ENCODE data around the gene APEH. TPM values are rescaled to one million over a fixed set of nuclear protein-coding genes. Genes with fewer than 3 reads are reported as not detected.

APEH gene
- polyA plus RNA-seq, 1 donor from 2014 or later = 98.4 TPM

GRCh38 chr3:49716169-49716568 lies 42.0 kb downstream of the APEH start:
- H2AFZ ChIP-seq (ENCODE audit: low read depth, low read length) = no peak overlapping the region
- H3K9me3 ChIP-seq (ENCODE audit: low read length) = no peaks in the 10 kb centered on the region
- no peaks in the 10 kb centered on the region for H4K20me1 ChIP-seq (ENCODE audit: insufficient read depth)
- peaks cover 3% of the 10 kb centered on the region for H3K36me3 ChIP-seq (ENCODE audit: insufficient read depth, low read length)
- H3K79me2 ChIP-seq (replicated peaks; ENCODE audit: insufficient read depth, low read length) = no peaks in the 10 kb centered on the region
- no peak overlapping the region for H3K9ac ChIP-seq (ENCODE audit: low read length)
- TF ChIP-seq, protein P1, sequence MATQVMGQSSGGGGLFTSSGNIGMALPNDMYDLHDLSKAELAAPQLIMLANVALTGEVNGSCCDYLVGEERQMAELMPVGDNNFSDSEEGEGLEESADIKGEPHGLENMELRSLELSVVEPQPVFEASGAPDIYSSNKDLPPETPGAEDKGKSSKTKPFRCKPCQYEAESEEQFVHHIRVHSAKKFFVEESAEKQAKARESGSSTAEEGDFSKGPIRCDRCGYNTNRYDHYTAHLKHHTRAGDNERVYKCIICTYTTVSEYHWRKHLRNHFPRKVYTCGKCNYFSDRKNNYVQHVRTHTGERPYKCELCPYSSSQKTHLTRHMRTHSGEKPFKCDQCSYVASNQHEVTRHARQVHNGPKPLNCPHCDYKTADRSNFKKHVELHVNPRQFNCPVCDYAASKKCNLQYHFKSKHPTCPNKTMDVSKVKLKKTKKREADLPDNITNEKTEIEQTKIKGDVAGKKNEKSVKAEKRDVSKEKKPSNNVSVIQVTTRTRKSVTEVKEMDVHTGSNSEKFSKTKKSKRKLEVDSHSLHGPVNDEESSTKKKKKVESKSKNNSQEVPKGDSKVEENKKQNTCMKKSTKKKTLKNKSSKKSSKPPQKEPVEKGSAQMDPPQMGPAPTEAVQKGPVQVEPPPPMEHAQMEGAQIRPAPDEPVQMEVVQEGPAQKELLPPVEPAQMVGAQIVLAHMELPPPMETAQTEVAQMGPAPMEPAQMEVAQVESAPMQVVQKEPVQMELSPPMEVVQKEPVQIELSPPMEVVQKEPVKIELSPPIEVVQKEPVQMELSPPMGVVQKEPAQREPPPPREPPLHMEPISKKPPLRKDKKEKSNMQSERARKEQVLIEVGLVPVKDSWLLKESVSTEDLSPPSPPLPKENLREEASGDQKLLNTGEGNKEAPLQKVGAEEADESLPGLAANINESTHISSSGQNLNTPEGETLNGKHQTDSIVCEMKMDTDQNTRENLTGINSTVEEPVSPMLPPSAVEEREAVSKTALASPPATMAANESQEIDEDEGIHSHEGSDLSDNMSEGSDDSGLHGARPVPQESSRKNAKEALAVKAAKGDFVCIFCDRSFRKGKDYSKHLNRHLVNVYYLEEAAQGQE (IDR thresholded peaks at IDR 0.05; ENCODE audit: borderline replicate concordance) = no peak
- TF ChIP-seq POLR2AphosphoS5 (IDR thresholded peaks at IDR 0.05) (no peak), RAD21 (conservative IDR thresholded peaks at IDR 0.05) (no peak)
- no peaks in the 10 kb centered on the region for H3K9me2 ChIP-seq (ENCODE audit: insufficient read depth, low read length)
- H3K27ac ChIP-seq (ENCODE audit: low read length) = no peak overlapping the region
- H3F3A ChIP-seq (ENCODE audit: insufficient read depth, low read length, poor library complexity, severe bottlenecking) = no peaks in the 10 kb centered on the region
- H3K4me3 ChIP-seq (ENCODE audit: low read length) = no peak overlapping the region
- no peak overlapping the region for H3K4me2 ChIP-seq (ENCODE audit: low read length)
- H3K27me3 ChIP-seq (ENCODE audit: insufficient read depth, low read depth, low read length) = no peaks in the 10 kb centered on the region

DNA sequence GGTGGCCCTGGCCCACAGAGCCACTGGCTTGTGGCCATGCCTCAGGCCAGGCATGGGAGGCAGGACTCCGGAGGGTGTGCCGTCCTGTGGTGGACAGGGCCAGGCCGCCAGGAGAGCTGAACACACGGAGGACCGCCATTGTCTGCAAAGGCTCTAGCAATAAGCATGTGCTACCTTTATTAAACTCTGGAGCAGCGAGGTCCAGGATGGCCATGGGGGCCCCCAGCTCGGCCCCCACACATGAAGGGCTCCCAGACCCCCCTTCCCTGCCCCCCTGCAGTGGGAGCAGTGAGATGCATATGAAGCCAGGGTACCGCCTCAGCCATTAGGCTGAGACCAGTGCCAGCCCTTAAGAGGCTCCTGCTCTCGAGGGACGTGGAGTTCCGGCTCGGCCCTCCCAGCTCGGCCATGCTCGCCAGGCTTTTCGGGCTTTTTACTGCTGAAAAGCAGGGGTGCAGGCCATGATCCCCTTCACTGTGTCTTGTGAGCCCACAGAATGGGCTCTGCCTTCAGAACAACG lies 42.6 kb downstream of the APEH start:
- peaks cover 3% of the 10 kb centered on the region for H3K36me3 ChIP-seq (ENCODE audit: insufficient read depth, low read length)
- no peaks in the 10 kb centered on the region for H3K9me3 ChIP-seq (ENCODE audit: low read length)
- H3K79me2 ChIP-seq (replicated peaks; ENCODE audit: insufficient read depth, low read length) = no peaks in the 10 kb centered on the region
- no peak overlapping the region for H2AFZ ChIP-seq (ENCODE audit: low read depth, low read length)
- H3K27ac ChIP-seq (ENCODE audit: low read length) = no peak overlapping the region
- TF ChIP-seq EP300 (conservative IDR thresholded peaks at IDR 0.05; ENCODE audit: poor library complexity, severe bottlenecking) (no peak), MXI1 (conservative IDR thresholded peaks at IDR 0.05; ENCODE audit: poor library complexity, severe bottlenecking) (no peak), TAF1 (IDR thresholded peaks at IDR 0.05; ENCODE audit: low read depth) (no peak), POLR2AphosphoS5 (IDR thresholded peaks at IDR 0.05) (no peak), SMC3 (conservative IDR thresholded peaks at IDR 0.05; ENCODE audit: poor library complexity) (no peak), RAD21 (conservative IDR thresholded peaks at IDR 0.05) (no peak), EZH2 (IDR thresholded peaks at IDR 0.05; ENCODE audit: borderline replicate concordance, insufficient read depth, low read length, poor library complexity, severe bottlenecking) (no peak)
- TF ChIP-seq, protein P2, sequence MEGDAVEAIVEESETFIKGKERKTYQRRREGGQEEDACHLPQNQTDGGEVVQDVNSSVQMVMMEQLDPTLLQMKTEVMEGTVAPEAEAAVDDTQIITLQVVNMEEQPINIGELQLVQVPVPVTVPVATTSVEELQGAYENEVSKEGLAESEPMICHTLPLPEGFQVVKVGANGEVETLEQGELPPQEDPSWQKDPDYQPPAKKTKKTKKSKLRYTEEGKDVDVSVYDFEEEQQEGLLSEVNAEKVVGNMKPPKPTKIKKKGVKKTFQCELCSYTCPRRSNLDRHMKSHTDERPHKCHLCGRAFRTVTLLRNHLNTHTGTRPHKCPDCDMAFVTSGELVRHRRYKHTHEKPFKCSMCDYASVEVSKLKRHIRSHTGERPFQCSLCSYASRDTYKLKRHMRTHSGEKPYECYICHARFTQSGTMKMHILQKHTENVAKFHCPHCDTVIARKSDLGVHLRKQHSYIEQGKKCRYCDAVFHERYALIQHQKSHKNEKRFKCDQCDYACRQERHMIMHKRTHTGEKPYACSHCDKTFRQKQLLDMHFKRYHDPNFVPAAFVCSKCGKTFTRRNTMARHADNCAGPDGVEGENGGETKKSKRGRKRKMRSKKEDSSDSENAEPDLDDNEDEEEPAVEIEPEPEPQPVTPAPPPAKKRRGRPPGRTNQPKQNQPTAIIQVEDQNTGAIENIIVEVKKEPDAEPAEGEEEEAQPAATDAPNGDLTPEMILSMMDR (IDR thresholded peaks at IDR 0.05; ENCODE audit: poor library complexity, severe bottlenecking) = no peak
- TF ChIP-seq, protein P1 (IDR thresholded peaks at IDR 0.05; ENCODE audit: borderline replicate concordance) = no peak
- H3K4me3 ChIP-seq (ENCODE audit: low read length) = no peak overlapping the region
- H3F3A ChIP-seq (ENCODE audit: insufficient read depth, low read length, poor library complexity, severe bottlenecking) = no peaks in the 10 kb centered on the region
- H3K9me2 ChIP-seq (ENCODE audit: insufficient read depth, low read length) = no peaks in the 10 kb centered on the region
- no peaks in the 10 kb centered on the region for H4K20me1 ChIP-seq (ENCODE audit: insufficient read depth)
- H3K27me3 ChIP-seq (ENCODE audit: insufficient read depth, low read depth, low read length) = no peaks in the 10 kb centered on the region
- no peak overlapping the region for H3K4me2 ChIP-seq (ENCODE audit: low read length)
- no peak overlapping the region for H3K9ac ChIP-seq (ENCODE audit: low read length)

All from neural cell (in vitro differentiated cells).